Osteoblast (primary cell): ENCODE data around the gene MPRIP. TPM values are rescaled to one million over a fixed set of nuclear protein-coding genes. Genes with fewer than 3 reads are reported as not detected.

Source experiments
- DNase-seq: peaks from one replicate; pipeline ENCODE4 v3.0.0; 2011; ENCODE audit warnings: low spot score, mixed read lengths; ENCODE audit not compliant: insufficient read length; ENCODE audit errors: missing footprints
- H2AFZ ChIP-seq: 2 replicates; pipeline ENCODE4 v1.6.0; 2011; ENCODE audit warnings: mild to moderate bottlenecking, low read length
- H3K27ac ChIP-seq: 2 replicates; pipeline ENCODE4 v1.5.1; 2011; ENCODE audit warnings: mild to moderate bottlenecking, low read depth, low read length, moderate library complexity
- H3K27me3 ChIP-seq: 2 replicates; pipeline ENCODE4 v1.6.0; 2012; ENCODE audit warnings: mild to moderate bottlenecking, control low read depth, inconsistent platforms, low read length, moderate library complexity; ENCODE audit not compliant: insufficient read depth
- H3K36me3 ChIP-seq: 2 replicates; pipeline ENCODE4 v1.5.1; 2011; ENCODE audit warnings: mild to moderate bottlenecking, low read length, control low read depth, moderate library complexity; ENCODE audit not compliant: insufficient read depth
- H3K4me1 ChIP-seq: 2 replicates; pipeline ENCODE4 v1.5.1; 2011; ENCODE audit warnings: mild to moderate bottlenecking, low read length, control low read depth, moderate library complexity; ENCODE audit not compliant: insufficient read depth
- H3K4me2 ChIP-seq: 2 replicates; pipeline ENCODE4 v1.6.0; 2011; ENCODE audit warnings: mild to moderate bottlenecking, low read length; ENCODE audit not compliant: insufficient read depth
- H3K4me3 ChIP-seq: fragments of 200-600 bp; sonication (generic); 3 replicates; pipeline ENCODE4 v1.5.1; 2012; ENCODE audit warnings: mild to moderate bottlenecking, low read length, inconsistent platforms; ENCODE audit not compliant: insufficient read depth
- H3K79me2 ChIP-seq: 2 replicates; pipeline ENCODE4 v1.6.0; 2012; ENCODE audit warnings: mild to moderate bottlenecking, low read length, control low read depth, inconsistent platforms; ENCODE audit not compliant: insufficient read depth
- H3K9me3 ChIP-seq: 2 replicates; pipeline ENCODE4 v1.5.1; 2011; ENCODE audit warnings: low read depth, low read length, control low read depth
- H4K20me1 ChIP-seq: 2 replicates; pipeline ENCODE4 v1.6.0; 2012; ENCODE audit warnings: mild to moderate bottlenecking, low read length, control low read depth; ENCODE audit not compliant: insufficient read depth
- total RNA-seq: library from RNA; depleted of rRNA; stranded (reverse); fragments of >200 nt; gene quantifications from 2 replicates; pipeline ENCODE4 v1.2.3, GENCODE V29; 2012
- TF ChIP-seq, protein P1 (sequence below): IDR thresholded peaks from 2 replicates; pipeline ENCODE4 v1.5.1; 2011; ENCODE audit warnings: mild to moderate bottlenecking, low read depth, low read length, moderate library complexity; ENCODE audit errors: extremely low read depth

The MPRIP gene
- total RNA-seq, 1 donor = 149 TPM

DNA sequence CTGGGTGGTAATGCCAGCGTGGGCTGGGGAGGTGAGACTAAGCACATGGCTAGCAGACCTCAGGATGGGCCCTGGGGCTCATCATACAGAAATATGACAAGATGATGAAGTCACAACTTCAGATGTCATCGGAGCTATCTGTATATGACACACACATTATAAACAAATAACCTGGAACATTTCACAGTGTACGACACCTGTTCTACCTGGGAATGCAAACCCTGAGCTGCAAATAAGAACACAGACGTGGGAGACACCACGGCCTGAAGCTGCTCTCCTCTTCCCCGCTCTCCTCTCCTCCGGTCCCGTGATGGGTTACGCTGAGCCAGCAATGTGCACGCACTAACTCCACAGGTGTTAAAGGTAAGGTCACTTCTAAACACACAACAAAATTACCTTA lies 159.0 kb downstream of the MPRIP start:
- TF ChIP-seq, protein P1, sequence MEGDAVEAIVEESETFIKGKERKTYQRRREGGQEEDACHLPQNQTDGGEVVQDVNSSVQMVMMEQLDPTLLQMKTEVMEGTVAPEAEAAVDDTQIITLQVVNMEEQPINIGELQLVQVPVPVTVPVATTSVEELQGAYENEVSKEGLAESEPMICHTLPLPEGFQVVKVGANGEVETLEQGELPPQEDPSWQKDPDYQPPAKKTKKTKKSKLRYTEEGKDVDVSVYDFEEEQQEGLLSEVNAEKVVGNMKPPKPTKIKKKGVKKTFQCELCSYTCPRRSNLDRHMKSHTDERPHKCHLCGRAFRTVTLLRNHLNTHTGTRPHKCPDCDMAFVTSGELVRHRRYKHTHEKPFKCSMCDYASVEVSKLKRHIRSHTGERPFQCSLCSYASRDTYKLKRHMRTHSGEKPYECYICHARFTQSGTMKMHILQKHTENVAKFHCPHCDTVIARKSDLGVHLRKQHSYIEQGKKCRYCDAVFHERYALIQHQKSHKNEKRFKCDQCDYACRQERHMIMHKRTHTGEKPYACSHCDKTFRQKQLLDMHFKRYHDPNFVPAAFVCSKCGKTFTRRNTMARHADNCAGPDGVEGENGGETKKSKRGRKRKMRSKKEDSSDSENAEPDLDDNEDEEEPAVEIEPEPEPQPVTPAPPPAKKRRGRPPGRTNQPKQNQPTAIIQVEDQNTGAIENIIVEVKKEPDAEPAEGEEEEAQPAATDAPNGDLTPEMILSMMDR = no peak
- Histone ChIP-seq H3K9me3 (no peaks in the 10 kb centered on the region), H2AFZ (no peak overlapping the region), H3K27ac (no peak overlapping the region), H3K79me2 (peaks cover 13% of the 10 kb centered on the region), H3K4me2 (no peak overlapping the region), H3K4me1 (peaks cover 17% of the 10 kb centered on the region), H3K4me3 (no peak overlapping the region), H3K36me3 (peaks cover 7% of the 10 kb centered on the region), H3K27me3 (no peaks in the 10 kb centered on the region), H4K20me1 (peaks cover 5% of the 10 kb centered on the region)
- DNase-seq = peak; percentile 1

DNA sequence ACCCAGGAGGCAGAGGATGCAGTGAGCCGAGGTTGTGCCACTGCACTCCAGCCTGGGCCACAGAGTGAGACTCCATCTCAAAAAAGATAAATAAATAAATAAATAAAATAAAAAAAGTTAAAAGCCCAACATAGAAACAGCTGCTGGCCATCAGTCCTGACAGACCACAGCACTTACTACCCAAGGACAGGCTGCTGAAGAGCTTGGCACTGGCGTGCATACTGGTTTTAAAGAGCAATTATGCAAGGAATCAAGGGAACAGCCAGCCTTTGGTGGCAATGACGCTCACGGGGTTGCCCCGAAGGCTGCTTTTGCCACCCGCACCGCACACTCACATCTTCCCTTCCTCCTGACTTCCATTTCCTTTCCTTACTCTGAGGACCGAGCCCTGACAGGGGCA lies 159.7 kb downstream of the MPRIP start:
- Histone ChIP-seq H3K36me3 (peaks cover 7% of the 10 kb centered on the region), H3K27me3 (no peaks in the 10 kb centered on the region), H4K20me1 (peaks cover 5% of the 10 kb centered on the region), H3K4me2 (no peak overlapping the region), H3K4me1 (peaks cover 24% of the 10 kb centered on the region), H3K4me3 (no peak overlapping the region), H2AFZ (no peak overlapping the region), H3K9me3 (no peaks in the 10 kb centered on the region), H3K27ac (no peak overlapping the region), H3K79me2 (peaks cover 13% of the 10 kb centered on the region)
- TF ChIP-seq, protein P1 = no peak
- DNase-seq = peak; percentile 64

- peak; percentile 78 for DNase-seq
- H3K27me3 ChIP-seq = no peaks in the 10 kb centered on the region
- TF ChIP-seq, protein P1 = no peak
- peaks cover 7% of the 10 kb centered on the region for H3K36me3 ChIP-seq
- H4K20me1 ChIP-seq = peaks cover 5% of the 10 kb centered on the region
- H3K9me3 ChIP-seq = no peaks in the 10 kb centered on the region
- H3K79me2 ChIP-seq = peaks cover 13% of the 10 kb centered on the region
- H3K27ac ChIP-seq = no peak overlapping the region
- no peak overlapping the region for H3K4me3 ChIP-seq
- H2AFZ ChIP-seq = no peak overlapping the region
- H3K4me1 ChIP-seq = peaks cover 27% of the 10 kb centered on the region
- H3K4me2 ChIP-seq = no peak overlapping the region
Measured at GRCh38 chr17:17203173-17203730, 161.0 kb downstream of the MPRIP start.

DNA sequence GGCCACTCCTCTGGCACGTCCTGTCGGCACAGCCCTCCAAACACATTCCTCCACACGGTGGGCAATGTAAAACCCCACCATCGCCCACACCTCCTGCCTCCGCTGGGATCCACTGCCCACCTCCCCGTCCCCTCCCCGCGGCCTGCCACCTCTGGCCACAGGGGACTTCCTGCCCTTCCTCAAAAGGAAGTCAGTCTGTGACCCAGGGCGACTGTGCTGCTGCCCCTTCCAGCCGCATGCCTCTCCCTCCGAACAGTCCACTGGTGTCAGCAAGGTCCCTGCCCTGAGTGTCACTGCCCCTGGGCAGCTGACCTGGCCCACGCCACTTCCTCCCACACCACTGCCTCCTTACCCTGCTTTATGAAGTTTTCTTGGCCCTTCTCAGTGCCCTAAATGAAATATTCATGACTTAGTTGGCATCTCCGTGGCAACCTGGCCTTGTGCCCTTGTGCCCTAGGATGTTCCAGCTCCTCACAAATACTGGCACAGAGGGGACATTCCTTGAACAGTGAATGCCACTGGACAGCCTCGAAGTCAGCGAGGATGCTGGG lies 161.9 kb downstream of the MPRIP start:
- TF ChIP-seq, protein P1 = no peak
- DNase-seq = peak; percentile 58
- no peak overlapping the region for H3K4me3 ChIP-seq
- no peaks in the 10 kb centered on the region for H3K9me3 ChIP-seq
- peaks cover 27% of the 10 kb centered on the region for H3K4me1 ChIP-seq
- no peak overlapping the region for H2AFZ ChIP-seq
- H3K36me3 ChIP-seq = peaks cover 7% of the 10 kb centered on the region
- H4K20me1 ChIP-seq = peaks cover 5% of the 10 kb centered on the region
- H3K27me3 ChIP-seq = no peaks in the 10 kb centered on the region
- peak overlapping the region; percentile 94 for H3K4me2 ChIP-seq
- peaks cover 13% of the 10 kb centered on the region for H3K79me2 ChIP-seq
- no peak overlapping the region for H3K27ac ChIP-seq
